Gastroesophageal sphincter (tissue), 4 donors: ENCODE measurements around the gene OR2AG2. TPM values are rescaled to one million over a fixed set of nuclear protein-coding genes. Genes with fewer than 3 reads are reported as not detected.

Source experiments
- ATAC-seq: fragments of 150-250 bp; one replicate; pipeline ENCODE4 v1.9.1; 2016; ENCODE audit warnings: mild to moderate bottlenecking, moderate library complexity
- H3K27ac ChIP-seq, 4 donors: fragments of 200-600 bp; sonication (generic) in 3 of 4; 1 replicate in 3 of 4; 2 replicates in 1 of 4; pipeline ENCODE4 v1.5.1; 2016 to 2019
- H3K27me3 ChIP-seq: fragments of 200-600 bp; sonication (generic); one replicate; pipeline ENCODE4 v1.5.1; 2019
- H3K36me3 ChIP-seq, 2 donors: fragments of 200-600 bp; sonication (generic); one replicate each; pipeline ENCODE4 v1.5.1; 2019; ENCODE audit warnings: control low read depth in 1 of 2
- H3K4me1 ChIP-seq, 3 donors: fragments of 200-600 bp; sonication (generic); 1 replicate in 2 of 3; 2 replicates in 1 of 3; pipeline ENCODE4 v1.5.1; 2016 to 2019; ENCODE audit warnings: control low read depth in 2 of 3
- H3K4me3 ChIP-seq, 2 donors: fragments of 200-600 bp; sonication (generic); one replicate each; pipeline ENCODE4 v1.5.1; 2019; ENCODE audit warnings: mild to moderate bottlenecking in 1 of 2, moderate library complexity in 1 of 2
- H3K9me3 ChIP-seq, 3 donors: fragments of 200-600 bp; sonication (generic); one replicate each; pipeline ENCODE4 v1.5.1; 2017 to 2019; ENCODE audit warnings: control low read depth in 2 of 3
- CTCF ChIP-seq, 4 experiments: fragments of 200-600 bp in 2 of 4; fragments of 450-650 bp in 2 of 4; sonication (generic) in 1 of 4; IDR thresholded peaks; one replicate each; pipeline ENCODE4 v1.5.1; 2017 to 2019; ENCODE audit warnings: antibody characterized with exemption in 4 of 4, mild to moderate bottlenecking in 2 of 4, moderate library complexity in 2 of 4
- EP300 ChIP-seq: sonication (generic); formaldehyde crosslinking; IDR thresholded peaks from one replicate; pipeline ENCODE4 v1.6.1; 2017; ENCODE audit warnings: antibody characterized with exemption, mild to moderate bottlenecking
- POLR2A ChIP-seq, 2 donors: fragments of 450-650 bp; IDR thresholded peaks; one replicate each; pipeline ENCODE4 v1.6.1; 2017; ENCODE audit warnings: antibody characterized with exemption in 2 of 2, mild to moderate bottlenecking in 2 of 2, moderate library complexity in 1 of 2
- POLR2AphosphoS5 ChIP-seq: sonication (generic); formaldehyde crosslinking; IDR thresholded peaks from one replicate; pipeline ENCODE4 v1.6.1; 2017; ENCODE audit warnings: antibody characterized with exemption
- WGBS, 2 donors: methylation state at CpG; one replicate each; pipeline ENCODE4 v1.1.5; 2018; ENCODE audit warnings: low coverage in 1 of 2; 5-methylcytosine and 5-hydroxymethylcytosine counted together
- total RNA-seq, 4 donors: library from RNA; depleted of rRNA; stranded (reverse); fragments of >200 nt; gene quantifications; one replicate each; pipeline ENCODE4 v1.1.0, GENCODE V29; 2016

The OR2AG2 gene
- total RNA-seq, 4 donors from 2014 or later, result not detected

- no peaks in the 10 kb centered on the region for H3K27me3 ChIP-seq
- H3K27ac ChIP-seq, result no peak overlapping the region
- no peak for ATAC-seq
- TF ChIP-seq CTCF (IDR thresholded peaks at IDR 0.05) (no peak), POLR2A (IDR thresholded peaks at IDR 0.05) (no peak), POLR2AphosphoS5 (no peak), EP300 (no peak)
- no peaks in the 10 kb centered on the region for H3K36me3 ChIP-seq
- no peak overlapping the region for H3K4me3 ChIP-seq
- peaks cover 0 to 11% (median 0%) of the 10 kb centered on the region in 3 donors for H3K9me3 ChIP-seq
- H3K4me1 ChIP-seq, result no peaks in the 10 kb centered on the region
- WGBS, 2 donors, result 75% methylated on average over 1 of the region's 1 CpG; no CpG with 5 or more reads in 1 of the 2 donors
These were observed 47.8 kb downstream of the OR2AG2 start for GRCh38 chr11:6724013-6724412.

- 86 to 100% methylated on average over 1 of the region's 1 CpG for WGBS, 2 donors
- Histone ChIP-seq H3K9me3 (no peaks in the 10 kb centered on the region), H3K27me3 (peaks cover 7% of the 10 kb centered on the region), H3K4me1 (no peaks in the 10 kb centered on the region), H3K27ac (no peak overlapping the region), H3K4me3 (no peak overlapping the region), H3K36me3 (no peaks in the 10 kb centered on the region)
- ATAC-seq, result no peak
- TF ChIP-seq POLR2A (IDR thresholded peaks at IDR 0.05) (no peak), POLR2AphosphoS5 (no peak)
These were observed 50.4 kb downstream of the OR2AG2 start for GRCh38 chr11:6721343-6721742.

- Histone ChIP-seq H3K36me3 (no peaks in the 10 kb centered on the region), H3K27ac (no peak overlapping the region), H3K4me1 (no peaks in the 10 kb centered on the region), H3K4me3 (no peak overlapping the region), H3K27me3 (peaks cover 7% of the 10 kb centered on the region), H3K9me3 (no peaks in the 10 kb centered on the region)
- no peak for ATAC-seq
- TF ChIP-seq POLR2AphosphoS5, result no peak
- TF ChIP-seq CTCF (IDR thresholded peaks at IDR 0.05), result no peak
- TF ChIP-seq POLR2A (IDR thresholded peaks at IDR 0.05), result no peak
- TF ChIP-seq EP300, result no peak
- 33% methylated on average over 1 of the region's 1 CpG; no CpG with 5 or more reads in 1 of the 2 donors for WGBS, 2 donors
These were observed 52.2 kb downstream of the OR2AG2 start for GRCh38 chr11:6719576-6719975.

- peaks cover 7% of the 10 kb centered on the region for H3K27me3 ChIP-seq
- no peaks in the 10 kb centered on the region for H3K4me1 ChIP-seq
- no peaks in the 10 kb centered on the region for H3K9me3 ChIP-seq
- no peak overlapping the region for H3K27ac ChIP-seq
- TF ChIP-seq CTCF (IDR thresholded peaks at IDR 0.05), result no peak
- TF ChIP-seq POLR2AphosphoS5, result no peak
- no peak for TF ChIP-seq EP300
- TF ChIP-seq POLR2A (IDR thresholded peaks at IDR 0.05), result no peak
- H3K36me3 ChIP-seq, result no peaks in the 10 kb centered on the region
- H3K4me3 ChIP-seq, result no peak overlapping the region
- no peak for ATAC-seq
- WGBS, 2 donors, result 90 to 92% methylated on average over 2 of the region's 3 CpGs
These were observed 54.4 kb downstream of the OR2AG2 start for GRCh38 chr11:6717426-6717825.

Other genes starting within 250 kb of the OR2AG2 start
- 10 to 100 TPM; 25.7 to 32.4 (median 28.1) TPM for gene RRP8, start 168.4 kb downstream of the OR2AG2 start, total RNA-seq
- gene ILK, start 168.2 kb downstream of the OR2AG2 start, total RNA-seq, result 100 to 1,000 TPM; 395 to 658 (median 466) TPM
- 10 to 100 TPM; 21.7 to 41.1 (median 35.4) TPM for gene TAF10, start 159.8 kb downstream of the OR2AG2 start, total RNA-seq
- 10 to 100 TPM; 67.6 to 84.4 (median 76.9) TPM for gene TPP1, start 152.6 kb downstream of the OR2AG2 start, total RNA-seq
- 10 to 100 TPM; 22.2 to 59.8 (median 37.8) TPM for gene DCHS1, start 116.2 kb downstream of the OR2AG2 start, total RNA-seq
- gene MRPL17, start 88.6 kb downstream of the OR2AG2 start, total RNA-seq, result 10 to 100 TPM; 12.6 to 35.0 (median 18.6) TPM
- not detected for gene OR2AG1, start 11.0 kb upstream of the OR2AG2 start, total RNA-seq
- gene OR6A2, start 27.7 kb upstream of the OR2AG2 start, total RNA-seq, result under 1 TPM in 2 of 4 donors, not detected in 2; 0.08 to 0.13 TPM
- gene OR10A5, start 73.7 kb upstream of the OR2AG2 start, total RNA-seq, result not detected
- under 1 TPM in 1 of 4 donors, not detected in 3; 0.12 TPM for gene OR10A2, start 91.1 kb upstream of the OR2AG2 start, total RNA-seq
- gene OR10A4, start 104.6 kb upstream of the OR2AG2 start, total RNA-seq, result not detected
- gene OR2D2, start 120.5 kb upstream of the OR2AG2 start, total RNA-seq, result under 1 TPM in 1 of 4 donors, not detected in 3; 0.31 TPM
- not detected for gene OR2D3, start 149.0 kb upstream of the OR2AG2 start, total RNA-seq
- under 1 TPM; 0.20 to 0.54 (median 0.36) TPM for gene ZNF215, start 154.4 kb upstream of the OR2AG2 start, total RNA-seq
- 1 to 10 TPM; 2.1 to 4.0 (median 3.5) TPM for gene ZNF214, start 248.4 kb upstream of the OR2AG2 start, total RNA-seq
- gene NLRP14, start 248.5 kb upstream of the OR2AG2 start, total RNA-seq, result not detected